IMR-90 (cell line): ENCODE data around the gene OOSP1. TPM values are rescaled to one million over a fixed set of nuclear protein-coding genes. Genes with fewer than 3 reads are reported as not detected.

ENCODE experiments used
- ATAC-seq: fragments of 200-7000 bp; cut with Tn5 transposase; 2 replicates; pipeline ENCODE4 v1.9.1; 2020; ENCODE audit warnings: low read depth, mild to moderate bottlenecking, moderate library complexity
- BruUV-seq: library from RNA; stranded (reverse); fragments of 400-500 nt; replicated peaks from 2 replicates; lab custom pipeline; 2021; lab: Mats Ljungman, UMichigan
- CTCF ChIA-PET: fragments of 300-600 bp; formaldehyde crosslinking; extraction: SDS; loops from one replicate; lab custom pipeline; 2021; ENCODE audit warnings: antibody characterized with exemption; lab: Yijun Ruan, JAX
- POLR2A ChIA-PET: fragments of 300-600 bp; sonication (Branson Sonifier 250); formaldehyde crosslinking; loops from one replicate; lab custom pipeline; 2022; ENCODE audit warnings: antibody characterized with exemption; ENCODE audit not compliant: unreplicated experiment; lab: Charles Lee
- DNase-seq: peaks from one replicate; pipeline ENCODE4 v3.0.0; 2013
- H2AFZ ChIP-seq: replicated peaks from 2 replicates; pipeline ENCODE3; 2013; ENCODE audit warnings: low read length, mild to moderate bottlenecking; ENCODE audit not compliant: poor library complexity
- H2AK5ac ChIP-seq: 2 replicates; pipeline ENCODE4 v1.6.1; 2013; ENCODE audit warnings: low read depth, low read length, inconsistent platforms
- H2AK9ac ChIP-seq: replicated peaks from 2 replicates; pipeline ENCODE3; 2013; ENCODE audit warnings: mild to moderate bottlenecking, low read depth, low read length, moderate library complexity; ENCODE audit not compliant: poor library complexity
- H2BK120ac ChIP-seq: 2 replicates; pipeline ENCODE4 v1.6.1; 2013; ENCODE audit warnings: low read depth, low read length, inconsistent platforms
- H2BK15ac ChIP-seq: 3 replicates; pipeline ENCODE4 v1.6.1; 2013; ENCODE audit warnings: low read depth, low read length, inconsistent platforms
- H2BK20ac ChIP-seq: 2 replicates; pipeline ENCODE4 v1.6.1; 2013; ENCODE audit warnings: low read depth, mild to moderate bottlenecking, inconsistent platforms, low read length, moderate library complexity
- H2BK5ac ChIP-seq: 2 replicates; pipeline ENCODE4 v1.6.1; 2013; ENCODE audit warnings: mild to moderate bottlenecking, low read depth, low read length, inconsistent platforms; ENCODE audit not compliant: poor library complexity, severe bottlenecking
- H3K14ac ChIP-seq: replicated peaks from 2 replicates; pipeline ENCODE4 v1.6.1; 2013; ENCODE audit warnings: low read depth, low read length, inconsistent platforms
- H3K18ac ChIP-seq: 2 replicates; pipeline ENCODE4 v1.6.1; 2013; ENCODE audit warnings: low read depth, low read length, control low read depth
- H3K23ac ChIP-seq: 2 replicates; pipeline ENCODE4 v1.6.1; 2013; ENCODE audit warnings: low read depth, low read length, inconsistent platforms
- H3K27ac ChIP-seq: 2 replicates; pipeline ENCODE4 v1.5.1; 2013; ENCODE audit warnings: mild to moderate bottlenecking, control low read depth, low read length; ENCODE audit not compliant: insufficient read depth
- H3K27me3 ChIP-seq: 2 replicates; pipeline ENCODE4 v1.6.1; 2013; ENCODE audit warnings: low read length; ENCODE audit not compliant: control insufficient read depth, insufficient read depth
- H3K36me3 ChIP-seq: 2 replicates; pipeline ENCODE4 v1.6.1; 2013; ENCODE audit warnings: low read length, mixed read lengths; ENCODE audit not compliant: control insufficient read depth, insufficient read depth
- H3K4ac ChIP-seq: 2 replicates; pipeline ENCODE4 v1.6.1; 2013; ENCODE audit warnings: low read depth, low read length, inconsistent platforms
- H3K4me1 ChIP-seq: 2 replicates; pipeline ENCODE4 v1.6.1; 2013; ENCODE audit warnings: low read length, mixed read lengths; ENCODE audit not compliant: control insufficient read depth, insufficient read depth
- H3K4me2 ChIP-seq: 2 replicates; pipeline ENCODE4 v1.6.1; 2013; ENCODE audit warnings: low read depth, mild to moderate bottlenecking, control low read depth, low read length, moderate library complexity
- H3K4me3 ChIP-seq: 2 replicates; pipeline ENCODE4 v1.5.1; 2013; ENCODE audit warnings: low read depth, mild to moderate bottlenecking, control low read depth, low read length, moderate library complexity; ENCODE audit not compliant: insufficient read depth
- H3K56ac ChIP-seq: 2 replicates; pipeline ENCODE4 v1.6.1; 2013; ENCODE audit warnings: low read length, inconsistent platforms; ENCODE audit not compliant: insufficient read depth; ENCODE audit errors: extremely low read depth
- H3K79me1 ChIP-seq, 2 experiments: 2 replicates each; pipeline ENCODE4 v1.6.1; 2013; ENCODE audit warnings: low read length in 2 of 2, inconsistent platforms in 1 of 2, low read depth in 1 of 2
- H3K9ac ChIP-seq: 2 replicates; pipeline ENCODE4 v1.6.1; 2013; ENCODE audit warnings: low read depth, low read length, control low read depth
- H3K9me1 ChIP-seq: 2 replicates; pipeline ENCODE4 v1.6.1; 2013; ENCODE audit warnings: low read length, inconsistent platforms; ENCODE audit not compliant: insufficient read depth
- H3K9me3 ChIP-seq: 2 replicates; pipeline ENCODE4 v1.6.1; 2013; ENCODE audit warnings: low read length; ENCODE audit not compliant: control insufficient read depth, insufficient read depth
- H4K20me1 ChIP-seq: 2 replicates; pipeline ENCODE4 v1.6.1; 2013; ENCODE audit warnings: low read length, inconsistent platforms; ENCODE audit not compliant: insufficient read depth
- H4K5ac ChIP-seq: 2 replicates; pipeline ENCODE4 v1.6.1; 2013; ENCODE audit warnings: mild to moderate bottlenecking, low read depth, low read length, control low read depth
- H4K8ac ChIP-seq, 2 experiments: 2 replicates each; pipeline ENCODE4 v1.6.1; 2013; ENCODE audit warnings: low read depth in 2 of 2, low read length in 2 of 2, control low read depth in 1 of 2, inconsistent platforms in 1 of 2
- H4K91ac ChIP-seq: 2 replicates; pipeline ENCODE4 v1.6.1; 2013; ENCODE audit warnings: low read depth, low read length, inconsistent platforms; ENCODE audit not compliant: insufficient read depth
- BHLHE40 ChIP-seq: fragments of 150-350 bp; IDR thresholded peaks from 2 replicates; pipeline ENCODE4 v1.6.1; 2016; ENCODE audit warnings: mild to moderate bottlenecking, low read depth, low read length
- CEBPB ChIP-seq: IDR thresholded peaks from 2 replicates; pipeline ENCODE4 v1.6.1; 2012; ENCODE audit warnings: low read depth, low read length, improper control_type of control experiment
- CHD1 ChIP-seq: IDR thresholded peaks from 2 replicates; pipeline ENCODE4 v1.6.1; 2012; ENCODE audit warnings: low read depth, low read length, improper control_type of control experiment
- CTCF ChIP-seq: conservative IDR thresholded peaks from 2 replicates; pipeline ENCODE4 v1.5.1; 2012; ENCODE audit warnings: mild to moderate bottlenecking, low read depth, low read length, improper control_type of control experiment
- ELK1 ChIP-seq: fragments of 150-350 bp; IDR thresholded peaks from 2 replicates; pipeline ENCODE4 v1.6.1; 2016; ENCODE audit warnings: low read depth, mild to moderate bottlenecking, low read length, moderate library complexity, borderline replicate concordance
- FOS ChIP-seq: fragments of 150-350 bp; IDR thresholded peaks from 2 replicates; pipeline ENCODE4 v1.6.1; 2016; ENCODE audit warnings: low read depth, low read length
- MAFK ChIP-seq: IDR thresholded peaks from 2 replicates; pipeline ENCODE4 v1.6.1; 2012; ENCODE audit warnings: low read depth, low read length, improper control_type of control experiment
- MAZ ChIP-seq: IDR thresholded peaks from 2 replicates; pipeline ENCODE4 v1.6.1; 2012; ENCODE audit warnings: low read depth, mild to moderate bottlenecking, low read length, improper control_type of control experiment, moderate library complexity, borderline replicate concordance
- MXI1 ChIP-seq: IDR thresholded peaks from 2 replicates; pipeline ENCODE4 v1.6.1; 2012; ENCODE audit warnings: low read depth, mild to moderate bottlenecking, low read length, moderate library complexity, borderline replicate concordance
- NFE2L2 ChIP-seq: fragments of 150-350 bp; IDR thresholded peaks from 2 replicates; pipeline ENCODE4 v1.6.1; 2016; ENCODE audit warnings: low read depth, mild to moderate bottlenecking, low read length
- POLR2A ChIP-seq: IDR thresholded peaks from 2 replicates; pipeline ENCODE4 v1.6.1; 2012; ENCODE audit warnings: mild to moderate bottlenecking, low read depth, low read length
- RAD21 ChIP-seq: IDR thresholded peaks from 2 replicates; pipeline ENCODE4 v1.6.1; 2012; ENCODE audit warnings: low read length, improper control_type of control experiment
- RCOR1 ChIP-seq: IDR thresholded peaks from 2 replicates; pipeline ENCODE4 v1.6.1; 2012; ENCODE audit warnings: mild to moderate bottlenecking, low read length, improper control_type of control experiment; ENCODE audit not compliant: insufficient replicate concordance
- RFX5 ChIP-seq: IDR thresholded peaks from 2 replicates; pipeline ENCODE4 v1.8.0; 2012; ENCODE audit warnings: low read depth, mild to moderate bottlenecking, low read length, moderate library complexity
- SMC3 ChIP-seq: fragments of 150-350 bp; IDR thresholded peaks from 2 replicates; pipeline ENCODE4 v1.6.1; 2016; ENCODE audit warnings: low read depth, mild to moderate bottlenecking, antibody characterized with exemption, low read length, moderate library complexity
- USF2 ChIP-seq: fragments of 150-350 bp; IDR thresholded peaks from 2 replicates; pipeline ENCODE4 v1.6.1; 2017; ENCODE audit warnings: mild to moderate bottlenecking, antibody characterized with exemption, low read length, low read depth
- WGBS, 2 experiments: methylation state at CpG; one replicate each; pipeline versions ENCODE4 v1.1.5 to v1.1.7; 2013; ENCODE audit warnings: missing lambda C conversion rate in 2 of 2; ENCODE audit not compliant: insufficient read length in 1 of 2; ENCODE audit errors: extremely low coverage in 2 of 2; 5-methylcytosine and 5-hydroxymethylcytosine counted together
- dilution Hi-C: fragments of 300-500 bp; cut with HindIII; formaldehyde crosslinking; loops from one replicate; pipeline ENCODE4 v1.14.3; 2018; ENCODE audit warnings: low sequenced_read_pairs; ENCODE audit not compliant: unreplicated experiment
- in situ Hi-C: fragments of 300-500 bp; cut with MboI; formaldehyde crosslinking; loops from 3 replicates; pipeline ENCODE4 v1.14.3; 2019; ENCODE audit warnings: low sequenced_read_pairs, inconsistent platforms, mixed read lengths
- intact Hi-C: fragments of 100-400 bp; cut with micrococcal nuclease; formaldehyde crosslinking; loops from 2 replicates; pipeline ENCODE4 v1.10.0; 2022
- polyA plus RNA-seq, 3 experiments: library from polyadenylated mRNA; depleted of rRNA; stranded (reverse); fragments of >200 nt; gene quantifications; 2 replicates each; pipeline ENCODE4 v1.2.3, GENCODE V29; 2012; ENCODE audit warnings: low replicate concordance in 1 of 3
- total RNA-seq: library from RNA; depleted of rRNA; stranded (reverse); fragments of >200 nt; gene quantifications from 2 replicates; pipeline ENCODE4 v1.2.3, GENCODE V29; 2012

OOSP1 gene
- total and polyA plus RNA-seq, 2 of the 4 experiments (the other 2 are of a cell fraction), result not detected

- no peak for TF ChIP-seq CEBPB
- no peak for TF ChIP-seq SMC3
- no peak for TF ChIP-seq NFE2L2
- no peak for TF ChIP-seq MAFK
- TF ChIP-seq CTCF, result no peak
- no peak for TF ChIP-seq CHD1
- no peak for TF ChIP-seq RCOR1
- no peak for TF ChIP-seq RFX5
- no peak for TF ChIP-seq ELK1
- no peak for TF ChIP-seq BHLHE40
- no peak for TF ChIP-seq RAD21
- no peak for TF ChIP-seq FOS
- TF ChIP-seq MAZ, result no peak
- TF ChIP-seq POLR2A, result no peak
- TF ChIP-seq USF2, result no peak
- TF ChIP-seq MXI1, result no peak
- Histone ChIP-seq H3K27ac (no peak overlapping the region), H4K20me1 (no peaks in the 10 kb centered on the region), H3K9me3 (no peaks in the 10 kb centered on the region), H4K5ac (no peak overlapping the region), H3K4me3 (no peak overlapping the region), H4K8ac (no peak overlapping the region), H2AFZ (no peak overlapping the region), H3K9ac (no peak overlapping the region), H2BK120ac (no peak overlapping the region), H3K56ac (no peak overlapping the region), H3K79me1 (no peaks in the 10 kb centered on the region), H3K4me1 (no peaks in the 10 kb centered on the region), H2AK5ac (no peak overlapping the region), H3K4me2 (no peak overlapping the region), H3K9me1 (no peaks in the 10 kb centered on the region), H3K18ac (no peak overlapping the region), H3K36me3 (no peaks in the 10 kb centered on the region), H3K23ac (no peak overlapping the region), H2BK15ac (no peak overlapping the region), H2BK5ac (no peak overlapping the region), H3K27me3 (no peaks in the 10 kb centered on the region), H3K4ac (no peak overlapping the region), H2AK9ac (no peak overlapping the region), H4K91ac (no peak overlapping the region), H2BK20ac (no peak overlapping the region), H3K14ac (no peak overlapping the region)
- dilution Hi-C loops (no loop called here), in situ Hi-C loops (no loop called here), intact Hi-C loops (no loop called here)
- POLR2A ChIA-PET, result no interaction called here
- DNase-seq (no peak), ATAC-seq (no peak)
- BruUV-seq, result no TSS peak
- CTCF ChIA-PET, result no interaction called here
- WGBS, 2 experiments, result no CpG with 5 or more reads among the region's 1 CpG
Measured at GRCh38 chr11:59968395-59968783, 30.2 kb downstream of the OOSP1 start.
